Lower leg skin (tissue), 3 donors: ENCODE measurements around the gene SLIT3.

Experiments used
- CTCF ChIP-seq, 3 donors: fragments of 450-650 bp; IDR thresholded peaks; one replicate each; pipeline ENCODE4 v1.5.1; 2016; ENCODE audit warnings: antibody characterized with exemption in 3 of 3, mild to moderate bottlenecking in 3 of 3, moderate library complexity in 2 of 3
- POLR2A ChIP-seq, 2 donors: fragments of 450-650 bp; IDR thresholded peaks; one replicate each; pipeline ENCODE4 v1.6.1; 2016 to 2017; ENCODE audit warnings: antibody characterized with exemption in 2 of 2, mild to moderate bottlenecking in 1 of 2, moderate library complexity in 1 of 2

GRCh38 chr5:169183576-169183975 is 117.4 kb downstream of the SLIT3 start:
- TF ChIP-seq POLR2A (IDR thresholded peaks at IDR 0.05) (no peak), CTCF (IDR thresholded peaks at IDR 0.05) (no peak)
